ENCODE measurements around the gene LAMTOR1. TPM values are rescaled to one million over a fixed set of nuclear protein-coding genes. Genes with fewer than 3 reads are reported as not detected.
"Not testable (repeated sequence)": the region's sequence is repeated elsewhere in the genome, so short reads cannot be mapped to it uniquely, and the experiment has no call there.

The LAMTOR1 gene
- total RNA-seq, 1 donor from 2014 or later = 100 TPM

GRCh38 chr11:72135891-72136683, 33.0 kb upstream of the LAMTOR1 start:
- Histone ChIP-seq H3K4me1 (no peaks in the 10 kb centered on the region), H3K27me3 (peaks cover 4% of the 10 kb centered on the region), H3K36me3 (no peaks in the 10 kb centered on the region), H3K9me3 (no peaks in the 10 kb centered on the region), H3K4me3 (no peak overlapping the region), H3K27ac (no peak overlapping the region)
- intact Hi-C loops (cut with DNase I) = no loop called here
- no peak for ATAC-seq
- TF ChIP-seq, protein P1, sequence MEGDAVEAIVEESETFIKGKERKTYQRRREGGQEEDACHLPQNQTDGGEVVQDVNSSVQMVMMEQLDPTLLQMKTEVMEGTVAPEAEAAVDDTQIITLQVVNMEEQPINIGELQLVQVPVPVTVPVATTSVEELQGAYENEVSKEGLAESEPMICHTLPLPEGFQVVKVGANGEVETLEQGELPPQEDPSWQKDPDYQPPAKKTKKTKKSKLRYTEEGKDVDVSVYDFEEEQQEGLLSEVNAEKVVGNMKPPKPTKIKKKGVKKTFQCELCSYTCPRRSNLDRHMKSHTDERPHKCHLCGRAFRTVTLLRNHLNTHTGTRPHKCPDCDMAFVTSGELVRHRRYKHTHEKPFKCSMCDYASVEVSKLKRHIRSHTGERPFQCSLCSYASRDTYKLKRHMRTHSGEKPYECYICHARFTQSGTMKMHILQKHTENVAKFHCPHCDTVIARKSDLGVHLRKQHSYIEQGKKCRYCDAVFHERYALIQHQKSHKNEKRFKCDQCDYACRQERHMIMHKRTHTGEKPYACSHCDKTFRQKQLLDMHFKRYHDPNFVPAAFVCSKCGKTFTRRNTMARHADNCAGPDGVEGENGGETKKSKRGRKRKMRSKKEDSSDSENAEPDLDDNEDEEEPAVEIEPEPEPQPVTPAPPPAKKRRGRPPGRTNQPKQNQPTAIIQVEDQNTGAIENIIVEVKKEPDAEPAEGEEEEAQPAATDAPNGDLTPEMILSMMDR (IDR thresholded peaks at IDR 0.05) = no peak
- DNase-seq = no peak

DNA sequence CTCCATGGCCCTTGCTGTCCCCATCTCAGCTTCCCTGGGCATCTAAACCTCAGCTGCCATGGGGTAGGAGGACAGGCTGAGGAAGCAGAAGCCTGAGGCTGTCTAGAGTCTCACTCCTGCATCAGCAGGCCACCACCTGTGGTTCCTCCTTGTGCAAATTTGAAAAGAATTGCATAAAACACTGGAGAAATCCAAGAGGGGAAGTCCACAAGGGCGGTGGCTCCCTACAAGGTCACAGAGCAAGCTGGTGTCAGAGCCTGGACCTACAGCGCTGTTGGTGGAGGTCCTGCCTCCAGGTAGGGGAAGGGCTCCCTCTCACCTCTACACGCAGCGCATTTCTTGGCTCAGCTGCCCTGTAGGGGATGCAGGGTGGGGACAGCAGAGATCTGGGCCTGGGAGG, 32.4 kb upstream of the LAMTOR1 start, which contains the start of gene FOLR3:
TSS of gene FOLR3 (plus strand) at position 253 of the 400 bp plus-strand sequence. CDS start 228 bp downstream, outside the sequence.
- peak; percentile 81 for ATAC-seq
- H3K27ac ChIP-seq; H3K36me3 ChIP-seq; H3K4me1 ChIP-seq; H3K4me3 ChIP-seq; DNase-seq; intact Hi-C loops (cut with DNase I); H3K9me3 ChIP-seq; H3K27me3 ChIP-seq: not testable (repeated sequence)

- TF ChIP-seq, protein P1 (IDR thresholded peaks at IDR 0.05) = no peak
- DNase-seq = no peak
- H3K9me3 ChIP-seq = no peaks in the 10 kb centered on the region
- H3K4me1 ChIP-seq = no peaks in the 10 kb centered on the region
- no peak overlapping the region for H3K27ac ChIP-seq
- H3K36me3 ChIP-seq = no peaks in the 10 kb centered on the region
- no peak for ATAC-seq
- peaks cover 4% of the 10 kb centered on the region for H3K27me3 ChIP-seq
- intact Hi-C loops (cut with DNase I) = no loop called here
- H3K4me3 ChIP-seq = no peak overlapping the region
Observed at GRCh38 chr11:72132646-72133045, 29.5 kb upstream of the LAMTOR1 start.

DNA sequence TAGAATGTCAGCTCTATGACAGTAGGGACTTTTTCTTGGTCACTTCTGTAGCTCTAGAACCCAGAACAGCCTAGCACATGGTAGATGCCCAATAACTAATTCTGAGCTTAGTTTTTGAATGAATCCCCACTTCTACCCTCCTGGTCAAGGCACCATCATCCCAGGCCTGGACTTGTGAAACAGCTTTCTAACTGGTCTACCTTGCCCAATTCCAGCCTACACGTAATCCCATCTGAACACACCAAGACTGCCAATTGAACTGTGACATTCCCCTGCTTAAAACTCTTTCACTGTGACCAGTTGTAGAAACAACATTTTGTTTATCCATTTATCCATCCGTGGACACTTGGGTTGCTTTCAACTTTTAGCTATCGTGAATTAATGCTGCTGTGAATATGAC, 26.3 kb upstream of the LAMTOR1 start:
- H3K27ac ChIP-seq = no peak overlapping the region
- no peaks in the 10 kb centered on the region for H3K9me3 ChIP-seq
- H3K36me3 ChIP-seq = no peaks in the 10 kb centered on the region
- ATAC-seq = no peak
- peaks cover 4% of the 10 kb centered on the region for H3K27me3 ChIP-seq
- H3K4me1 ChIP-seq = no peaks in the 10 kb centered on the region
- no peak for DNase-seq
- H3K4me3 ChIP-seq = no peak overlapping the region
- intact Hi-C loops (cut with DNase I) = no loop called here
- TF ChIP-seq, protein P1 (IDR thresholded peaks at IDR 0.05) = no peak

GRCh38 chr11:72127923-72128322, 24.8 kb upstream of the LAMTOR1 start:
- no peak for ATAC-seq
- intact Hi-C loops (cut with DNase I) = no loop called here
- H3K36me3 ChIP-seq = no peaks in the 10 kb centered on the region

GRCh38 chr11:72125956-72126355, 22.9 kb upstream of the LAMTOR1 start:
- H3K9me3 ChIP-seq = no peaks in the 10 kb centered on the region

More at GRCh38 chr11:72127923-72128322, 24.8 kb upstream of the LAMTOR1 start:
- Histone ChIP-seq H3K4me1 (no peaks in the 10 kb centered on the region), H3K27ac (no peak overlapping the region), H3K9me3 (no peaks in the 10 kb centered on the region), H3K4me3 (no peak overlapping the region), H3K27me3 (peaks cover 4% of the 10 kb centered on the region)
- TF ChIP-seq, protein P1 (IDR thresholded peaks at IDR 0.05) = no peak
- no peak for DNase-seq

More at GRCh38 chr11:72125956-72126355, 22.9 kb upstream of the LAMTOR1 start:
- Histone ChIP-seq H3K4me3 (no peak overlapping the region), H3K4me1 (no peaks in the 10 kb centered on the region), H3K27ac (no peak overlapping the region), H3K36me3 (no peaks in the 10 kb centered on the region), H3K27me3 (no peaks in the 10 kb centered on the region)
- intact Hi-C loops (cut with DNase I) = no loop called here
- ATAC-seq (no peak), DNase-seq (no peak)
- TF ChIP-seq, protein P1 (IDR thresholded peaks at IDR 0.05) = no peak
